ENCODE measurements around the gene BAHD1.
A peak's percentile ranks its signal among the peaks of the same experiment; 100 is the strongest.

Gene BAHD1

GRCh38 chr15:40441565-40442531 lies 1.1 kb downstream of the BAHD1 start:
- peak; percentile 67 for DNase-seq (ENCODE audit: low spot score)
- TF ChIP-seq CTCF (IDR thresholded peaks at IDR 0.05; ENCODE audit: extremely low read depth, missing control alignments): no peak

GRCh38 chr15:40443255-40443654 lies 2.5 kb downstream of the BAHD1 start:
- no peak for DNase-seq (ENCODE audit: low spot score)
- no peak for TF ChIP-seq CTCF (IDR thresholded peaks at IDR 0.05; ENCODE audit: extremely low read depth, missing control alignments)

GRCh38 chr15:40443846-40444245 lies 3.1 kb downstream of the BAHD1 start:
- TF ChIP-seq CTCF (IDR thresholded peaks at IDR 0.05; ENCODE audit: extremely low read depth, missing control alignments): no peak
- DNase-seq (ENCODE audit: low spot score): no peak

GRCh38 chr15:40444736-40445135 lies 4.0 kb downstream of the BAHD1 start:
- DNase-seq (ENCODE audit: low spot score): no peak
- no peak for TF ChIP-seq CTCF (IDR thresholded peaks at IDR 0.05; ENCODE audit: extremely low read depth, missing control alignments)

DNA sequence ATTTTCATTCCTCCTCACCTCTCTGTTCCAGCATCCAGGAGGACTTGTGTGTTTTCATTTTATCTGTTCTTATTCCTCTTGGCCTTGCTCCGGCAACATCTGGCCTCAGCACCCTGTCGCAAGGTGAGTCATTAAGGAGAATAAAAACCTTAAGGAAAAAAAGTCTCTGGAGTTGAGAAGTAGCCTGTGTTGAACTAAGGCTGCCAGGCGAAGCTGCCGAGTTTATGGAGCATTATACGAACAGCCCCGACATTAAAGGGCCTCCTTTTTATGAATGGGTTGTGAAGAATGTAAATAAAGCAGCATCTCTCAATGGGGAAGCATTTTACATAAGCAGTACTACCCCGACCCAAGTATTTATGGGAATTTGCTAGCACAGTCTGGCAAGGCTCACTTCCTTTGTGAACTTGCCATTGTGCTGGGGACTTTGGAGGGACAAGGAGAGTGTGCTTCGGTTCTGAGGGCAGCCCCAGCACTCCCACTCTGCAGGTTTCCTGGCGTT lies 4.7 kb downstream of the BAHD1 start:
- TF ChIP-seq CTCF (IDR thresholded peaks at IDR 0.05; ENCODE audit: extremely low read depth, missing control alignments): no peak
- DNase-seq (ENCODE audit: low spot score): no peak

- TF ChIP-seq CTCF (IDR thresholded peaks at IDR 0.05; ENCODE audit: extremely low read depth, missing control alignments): no peak
- no peak for DNase-seq (ENCODE audit: low spot score)
Measured at GRCh38 chr15:40446144-40446543, 5.4 kb downstream of the BAHD1 start.

GRCh38 chr15:40448354-40448753 lies 7.6 kb downstream of the BAHD1 start:
- TF ChIP-seq CTCF (IDR thresholded peaks at IDR 0.05; ENCODE audit: extremely low read depth, missing control alignments): no peak
- DNase-seq (ENCODE audit: low spot score): no peak
